Ascending aorta (tissue), 2 donors: ENCODE data around the gene MSN. TPM values are rescaled to one million over a fixed set of nuclear protein-coding genes. Genes with fewer than 3 reads are reported as not detected.
A peak's percentile ranks its signal among the peaks of the same experiment; 100 is the strongest.
"Not testable (repeated sequence)": the region's sequence is repeated elsewhere in the genome, so short reads cannot be mapped to it uniquely, and the experiment has no call there.

ENCODE experiments used
- DNase-seq, 2 donors: peaks; one replicate each; pipeline ENCODE4 v3.0.0-alpha.2; 2019; ENCODE audit warnings: low spot score in 2 of 2
- H3K27ac ChIP-seq, 2 donors: fragments of 200-600 bp; sonication (generic); one replicate each; pipeline ENCODE4 v1.5.1; 2016 to 2017; ENCODE audit warnings: mild to moderate bottlenecking in 1 of 2
- H3K27me3 ChIP-seq: fragments of 200-600 bp; sonication (generic); one replicate; pipeline ENCODE4 v1.5.1; 2017
- H3K36me3 ChIP-seq, 2 donors: fragments of 200-600 bp; sonication (generic); one replicate each; pipeline ENCODE4 v1.5.1; 2016
- H3K4me1 ChIP-seq, 2 donors: fragments of 200-600 bp; sonication (generic); one replicate each; pipeline ENCODE4 v1.5.1; 2016 to 2017; ENCODE audit warnings: mild to moderate bottlenecking in 1 of 2
- H3K4me3 ChIP-seq, 2 donors: fragments of 200-600 bp; sonication (generic); one replicate each; pipeline ENCODE4 v1.5.1; 2016 to 2017; ENCODE audit warnings: mild to moderate bottlenecking in 1 of 2
- H3K9me3 ChIP-seq, 2 donors: fragments of 200-600 bp; sonication (generic); one replicate each; pipeline ENCODE4 v1.5.1; 2016
- intact Hi-C: fragments of 100-400 bp; cut with DNase I; formaldehyde crosslinking; loops from one replicate; pipeline ENCODE4 v1.15.1; 2023
- total RNA-seq: library from RNA; depleted of rRNA; stranded (reverse); fragments of >200 nt; gene quantifications from one replicate; pipeline ENCODE4 v1.1.0, GENCODE V29; 2016
- TF ChIP-seq, protein P1 (sequence below), 3 experiments: fragments of 200-600 bp in 2 of 3; fragments of 450-650 bp in 1 of 3; sonication (generic) in 2 of 3; IDR thresholded peaks; one replicate each; pipeline ENCODE4 v1.5.1; 2016 to 2019; ENCODE audit warnings: antibody characterized with exemption in 3 of 3, mild to moderate bottlenecking in 1 of 3, moderate library complexity in 1 of 3

MSN gene
- total RNA-seq, 1 donor from 2014 or later = 338 TPM

DNA sequence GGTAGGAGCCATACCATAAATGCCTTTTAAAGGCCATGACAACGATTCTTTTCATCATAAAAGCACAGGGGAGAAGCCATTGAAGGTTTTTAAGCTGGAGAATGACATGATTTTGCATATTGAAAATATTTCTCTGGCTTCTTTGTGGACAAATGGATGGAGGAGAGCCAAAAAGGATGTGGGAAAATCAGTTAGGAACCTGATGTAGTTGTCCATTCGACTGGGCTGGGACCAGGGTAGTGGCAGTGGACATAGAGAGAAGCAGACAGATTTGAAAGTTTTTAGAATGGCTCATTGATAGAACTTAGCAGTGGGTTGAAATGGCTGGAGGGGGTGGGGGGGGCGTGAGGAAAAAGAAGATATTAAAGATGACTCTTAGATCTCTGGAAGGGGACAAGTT is 19.7 kb upstream of the MSN start:
- intact Hi-C loops = no loop called here
- Histone ChIP-seq H3K27me3 (no peaks in the 10 kb centered on the region), H3K9me3 (no peaks in the 10 kb centered on the region), H3K27ac (no peak overlapping the region), H3K4me1 (peaks cover 0 to 26% of the 10 kb centered on the region in 2 donors), H3K4me3 (no peak overlapping the region), H3K36me3 (no peaks in the 10 kb centered on the region)
- TF ChIP-seq, protein P1, sequence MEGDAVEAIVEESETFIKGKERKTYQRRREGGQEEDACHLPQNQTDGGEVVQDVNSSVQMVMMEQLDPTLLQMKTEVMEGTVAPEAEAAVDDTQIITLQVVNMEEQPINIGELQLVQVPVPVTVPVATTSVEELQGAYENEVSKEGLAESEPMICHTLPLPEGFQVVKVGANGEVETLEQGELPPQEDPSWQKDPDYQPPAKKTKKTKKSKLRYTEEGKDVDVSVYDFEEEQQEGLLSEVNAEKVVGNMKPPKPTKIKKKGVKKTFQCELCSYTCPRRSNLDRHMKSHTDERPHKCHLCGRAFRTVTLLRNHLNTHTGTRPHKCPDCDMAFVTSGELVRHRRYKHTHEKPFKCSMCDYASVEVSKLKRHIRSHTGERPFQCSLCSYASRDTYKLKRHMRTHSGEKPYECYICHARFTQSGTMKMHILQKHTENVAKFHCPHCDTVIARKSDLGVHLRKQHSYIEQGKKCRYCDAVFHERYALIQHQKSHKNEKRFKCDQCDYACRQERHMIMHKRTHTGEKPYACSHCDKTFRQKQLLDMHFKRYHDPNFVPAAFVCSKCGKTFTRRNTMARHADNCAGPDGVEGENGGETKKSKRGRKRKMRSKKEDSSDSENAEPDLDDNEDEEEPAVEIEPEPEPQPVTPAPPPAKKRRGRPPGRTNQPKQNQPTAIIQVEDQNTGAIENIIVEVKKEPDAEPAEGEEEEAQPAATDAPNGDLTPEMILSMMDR (IDR thresholded peaks at IDR 0.05) = no peak
- DNase-seq = no peak

DNA sequence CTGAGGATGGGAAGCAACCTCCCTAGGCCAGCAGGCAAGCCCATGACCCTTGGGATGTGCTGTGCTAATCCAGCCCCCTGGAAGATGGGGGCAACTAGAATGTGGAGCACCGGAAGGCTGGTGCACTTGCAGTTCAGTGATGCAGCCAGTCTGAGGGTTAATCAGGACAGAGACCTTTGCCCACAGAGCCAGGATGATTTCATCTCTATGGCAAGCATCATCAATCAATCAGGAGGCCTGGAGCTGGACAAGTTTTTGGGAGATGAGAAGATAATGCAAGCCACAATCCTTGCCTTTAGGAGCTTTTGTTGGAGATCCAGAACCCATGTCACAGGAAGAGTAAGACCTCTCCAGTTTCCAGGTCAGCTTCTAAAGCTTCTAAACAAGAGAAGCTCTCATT is 15.4 kb upstream of the MSN start:
- no peak for DNase-seq
- Histone ChIP-seq H3K27ac (no peak overlapping the region), H3K36me3 (no peaks in the 10 kb centered on the region), H3K27me3 (no peaks in the 10 kb centered on the region), H3K4me3 (no peak overlapping the region), H3K9me3 (no peaks in the 10 kb centered on the region), H3K4me1 (no peaks in the 10 kb centered on the region)
- intact Hi-C loops = no loop called here
- TF ChIP-seq, protein P1 (IDR thresholded peaks at IDR 0.05) = no peak

DNA sequence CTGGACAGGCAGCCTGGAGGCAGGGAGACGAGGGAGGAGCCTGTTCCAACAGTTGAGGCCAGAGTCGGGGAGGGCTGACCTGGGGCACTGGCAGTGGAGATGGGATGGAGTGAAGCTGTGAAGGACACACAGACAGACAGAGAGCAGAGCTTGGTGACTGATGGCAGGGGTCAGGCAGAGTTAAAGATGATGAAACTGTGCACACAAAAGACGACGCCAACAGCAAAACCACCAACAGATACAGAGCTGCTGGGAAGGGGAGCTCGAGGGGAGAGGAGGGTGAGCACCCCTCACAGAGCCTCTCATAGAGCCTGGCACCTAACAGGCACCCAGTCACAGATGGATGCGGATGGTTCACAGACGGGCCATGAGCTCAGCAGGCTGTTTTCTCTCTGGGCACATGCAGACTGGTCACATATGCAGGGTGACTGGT is 10.4 kb upstream of the MSN start:
- H3K27me3 ChIP-seq, H3K36me3 ChIP-seq, H3K4me3 ChIP-seq, H3K4me1 ChIP-seq, DNase-seq, H3K27ac ChIP-seq, H3K9me3 ChIP-seq, intact Hi-C loops: not testable (repeated sequence)

DNA sequence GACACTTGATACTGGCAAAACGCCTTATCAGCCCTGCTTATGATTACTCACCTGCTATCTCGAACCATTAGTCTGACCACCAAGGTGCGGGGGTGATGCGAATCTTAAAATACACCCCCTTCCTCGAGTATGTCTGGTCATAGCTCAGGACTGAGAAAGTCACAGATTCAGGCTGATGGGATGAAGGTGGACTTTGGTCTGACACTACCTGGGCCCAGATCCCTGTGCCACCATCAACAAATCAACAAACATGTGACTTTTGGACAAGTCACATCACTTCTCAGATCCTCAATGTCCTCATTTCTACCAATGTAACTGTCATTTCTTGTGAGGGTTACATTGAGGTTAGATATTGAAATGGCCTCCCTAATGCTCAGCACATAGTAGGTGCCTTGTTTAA is 9.8 kb upstream of the MSN start:
- intact Hi-C loops = no loop called here
- no peak for DNase-seq
- no peaks in the 10 kb centered on the region for H3K9me3 ChIP-seq
- H3K27me3 ChIP-seq = no peaks in the 10 kb centered on the region
- no peaks in the 10 kb centered on the region for H3K36me3 ChIP-seq
- no peaks in the 10 kb centered on the region for H3K4me1 ChIP-seq
- no peak overlapping the region for H3K4me3 ChIP-seq
- no peak overlapping the region for H3K27ac ChIP-seq
- TF ChIP-seq, protein P1 (IDR thresholded peaks at IDR 0.05) = no peak

DNA sequence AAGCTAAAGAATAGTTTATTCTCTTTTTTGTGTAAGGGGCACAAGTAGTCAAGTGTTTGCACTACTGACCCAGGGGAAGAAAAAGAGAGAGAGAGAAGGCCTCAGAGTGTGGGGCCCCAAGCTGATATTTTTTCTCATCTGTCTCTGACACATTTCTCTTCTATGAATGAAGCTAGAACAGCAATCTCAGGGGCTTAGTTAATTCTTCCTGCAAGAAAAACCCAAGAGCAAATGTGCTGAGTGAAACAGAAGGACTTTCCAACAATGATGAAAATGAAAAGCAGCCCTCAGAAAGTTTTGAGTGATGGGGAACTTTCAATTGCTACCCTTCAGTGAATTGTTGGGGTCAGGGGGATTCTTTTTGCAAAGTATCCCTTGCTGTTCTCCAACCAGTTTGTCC is 9.2 kb upstream of the MSN start:
- intact Hi-C loops = no loop called here
- no peak for DNase-seq
- H3K36me3 ChIP-seq = no peaks in the 10 kb centered on the region
- no peaks in the 10 kb centered on the region for H3K27me3 ChIP-seq
- no peaks in the 10 kb centered on the region for H3K9me3 ChIP-seq
- no peak overlapping the region for H3K4me3 ChIP-seq
- H3K27ac ChIP-seq = no peak overlapping the region
- no peaks in the 10 kb centered on the region for H3K4me1 ChIP-seq
- TF ChIP-seq, protein P1 (IDR thresholded peaks at IDR 0.05) = no peak

DNA sequence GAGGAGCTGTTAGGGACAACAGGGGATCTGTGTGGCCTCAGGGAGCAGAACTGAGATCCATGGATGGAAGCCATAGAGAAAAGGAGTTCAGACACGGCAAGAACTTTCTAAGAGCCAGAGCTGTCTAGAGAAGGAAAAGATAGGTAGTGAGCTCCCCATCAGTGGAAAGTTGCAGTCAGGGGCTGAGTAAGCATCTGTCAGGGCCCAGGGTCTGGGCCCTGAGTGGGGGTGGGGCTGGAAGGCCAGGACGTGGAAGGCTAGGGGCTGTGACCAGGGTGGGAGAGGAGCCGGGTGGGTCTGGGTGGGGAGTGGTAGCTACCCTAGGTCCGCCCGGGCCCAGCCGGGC is 324 bp upstream of the MSN start:
- no peak for DNase-seq
- H3K4me3 ChIP-seq = peak overlapping the region; percentile 73 to 74
- intact Hi-C loops = loop anchor here (1.0 kb wide), 1 partner anchor 22 kb away; no protein-coding TSS in a partner anchor
- H3K27me3 ChIP-seq = no peaks in the 10 kb centered on the region
- H3K36me3 ChIP-seq = no peaks in the 10 kb centered on the region
- no peaks in the 10 kb centered on the region for H3K4me1 ChIP-seq
- H3K27ac ChIP-seq = peak overlapping the region; percentile 91 to 99
- H3K9me3 ChIP-seq = no peaks in the 10 kb centered on the region
- TF ChIP-seq, protein P1 (IDR thresholded peaks at IDR 0.05) = no peak
